HepG2 (cell line): Measurements from ENCODE around the gene PEX3. TPM values are rescaled to one million over a fixed set of nuclear protein-coding genes. Genes with fewer than 3 reads are reported as not detected.

Experiments used
- ARNT2 ChIP-seq: sonication (generic); formaldehyde crosslinking; IDR thresholded peaks from 2 replicates; pipeline ENCODE4 v1.8.0; 2022; ENCODE audit warnings: mild to moderate bottlenecking, low read depth, missing genetic modification reagents, moderate library complexity
- ATF7-NPFF ChIP-seq: sonication (generic); formaldehyde crosslinking; IDR thresholded peaks from 2 replicates; pipeline ENCODE4 v1.8.1; 2023; ENCODE audit warnings: mild to moderate bottlenecking, low read depth, missing genetic modification reagents, moderate library complexity
- FOXA1 ChIP-seq, 2 experiments: fragments of 450-650 bp in 1 of 2; sonication (generic) in 1 of 2; formaldehyde crosslinking in 1 of 2; IDR thresholded peaks; 2 replicates each; pipeline versions ENCODE4 v1.4.0 to v1.6.1; 2016 to 2020; ENCODE audit warnings: missing genetic modification reagents in 1 of 2
- FOXM1 ChIP-seq: sonication (generic); formaldehyde crosslinking; IDR thresholded peaks from 2 replicates; pipeline ENCODE4 v1.5.0; 2020; ENCODE audit warnings: missing genetic modification reagents
- IRF2 ChIP-seq: IDR thresholded peaks from 2 replicates; pipeline ENCODE4 v1.6.1; 2018; ENCODE audit warnings: missing genetic modification reagents, missing compliant biosample characterization
- MAFG ChIP-seq: sonication (generic); formaldehyde crosslinking; IDR thresholded peaks from 2 replicates; pipeline ENCODE4 v1.5.1; 2020; ENCODE audit warnings: mild to moderate bottlenecking, missing genetic modification reagents
- NFE2L2 ChIP-seq: fragments of 150-350 bp; IDR thresholded peaks from 2 replicates; pipeline ENCODE4 v1.6.1; 2014; ENCODE audit warnings: low read length
- POLR2G ChIP-seq: fragments of 200-400 bp; formaldehyde crosslinking; IDR thresholded peaks from 2 replicates; pipeline ENCODE4 v1.6.1; 2018; ENCODE audit warnings: mild to moderate bottlenecking, low read depth, low read length, moderate library complexity
- RXRA ChIP-seq: sonication (generic); formaldehyde crosslinking; IDR thresholded peaks from 2 replicates; pipeline ENCODE4 v1.5.1; 2020; ENCODE audit warnings: missing genetic modification reagents
- SMYD3 ChIP-seq: sonication (generic); formaldehyde crosslinking; IDR thresholded peaks from 2 replicates; pipeline ENCODE4 v1.8.1; 2023; ENCODE audit warnings: mild to moderate bottlenecking, missing genetic modification reagents
- TMF1 ChIP-seq: sonication (generic); formaldehyde crosslinking; IDR thresholded peaks from 2 replicates; pipeline ENCODE4 v1.8.1; 2022; ENCODE audit warnings: low read depth, missing genetic modification reagents
- ZBTB7A ChIP-seq: sonication (generic); formaldehyde crosslinking; IDR thresholded peaks from 2 replicates; pipeline ENCODE4 v1.8.0; 2022; ENCODE audit warnings: mild to moderate bottlenecking, missing genetic modification reagents
- ZEB1 ChIP-seq: IDR thresholded peaks from 2 replicates; pipeline ENCODE4 v1.6.1; 2012; ENCODE audit warnings: mild to moderate bottlenecking, low read depth, inconsistent platforms; ENCODE audit not compliant: insufficient replicate concordance
- ZNF33B ChIP-seq: sonication (generic); formaldehyde crosslinking; IDR thresholded peaks from 2 replicates; pipeline ENCODE4 v1.5.1; 2020; ENCODE audit warnings: mild to moderate bottlenecking, missing genetic modification reagents
- ZNF430 ChIP-seq: sonication (generic); formaldehyde crosslinking; IDR thresholded peaks from 2 replicates; pipeline ENCODE4 v1.9.0; 2021; ENCODE audit warnings: mild to moderate bottlenecking, missing genetic modification reagents
- ZNF513 ChIP-seq: sonication (generic); formaldehyde crosslinking; conservative IDR thresholded peaks from 2 replicates; pipeline ENCODE4 v1.5.0; 2020; ENCODE audit warnings: missing genetic modification reagents
- ZNF562 ChIP-seq: sonication (generic); formaldehyde crosslinking; IDR thresholded peaks from 2 replicates; pipeline ENCODE4 v1.8.0; 2022; ENCODE audit warnings: missing genetic modification reagents, borderline replicate concordance
- ZNF605 ChIP-seq: sonication (generic); formaldehyde crosslinking; IDR thresholded peaks from 2 replicates; pipeline ENCODE4 v1.8.0; 2022; ENCODE audit warnings: mild to moderate bottlenecking, missing genetic modification reagents
- ZNF772 ChIP-seq: sonication (generic); formaldehyde crosslinking; IDR thresholded peaks from 2 replicates; pipeline ENCODE4 v1.5.0; 2020; ENCODE audit warnings: mild to moderate bottlenecking, missing genetic modification reagents
- polyA plus RNA-seq, 8 experiments: library from polyadenylated mRNA; depleted of rRNA in 3 of 8; stranded (reverse) in 7 of 8; unstranded in 1 of 8; fragments of >200 nt; fragmentation: Illumina TruSeq in 4 of 8; extraction: Trizol in 4 of 8; gene quantifications; 2 replicates each; pipeline versions ENCODE4 v1.2.1 to v1.2.3, GENCODE V29; 2011 to 2016; ENCODE audit warnings: low read depth in 4 of 8, missing spikeins in 1 of 8, mixed read lengths in 1 of 8; ENCODE audit not compliant: insufficient read depth in 1 of 8
- total RNA-seq, 5 experiments: library from RNA; depleted of rRNA; stranded (reverse); fragments of >200 nt; fragmentation: Illumina TruSeq; extraction: Trizol; gene quantifications; 2 replicates each; pipeline ENCODE4 v1.2.3, GENCODE V29; 2016; ENCODE audit warnings: low read depth in 1 of 5
- TF ChIP-seq, protein P1 (sequence below): sonication (generic); formaldehyde crosslinking; IDR thresholded peaks from 2 replicates; pipeline ENCODE4 v1.9.0; 2021; ENCODE audit warnings: mild to moderate bottlenecking, missing genetic modification reagents
- TF ChIP-seq, protein P2 (sequence below): sonication (generic); formaldehyde crosslinking; IDR thresholded peaks from 2 replicates; pipeline ENCODE4 v1.4.0; 2020; ENCODE audit warnings: missing genetic modification reagents

The PEX3 gene
- total and polyA plus RNA-seq, 2 of the 13 experiments (the other 11 are each of a cell fraction or from before 2014, with no cell fraction given), result 30.9 to 40.8 TPM

DNA sequence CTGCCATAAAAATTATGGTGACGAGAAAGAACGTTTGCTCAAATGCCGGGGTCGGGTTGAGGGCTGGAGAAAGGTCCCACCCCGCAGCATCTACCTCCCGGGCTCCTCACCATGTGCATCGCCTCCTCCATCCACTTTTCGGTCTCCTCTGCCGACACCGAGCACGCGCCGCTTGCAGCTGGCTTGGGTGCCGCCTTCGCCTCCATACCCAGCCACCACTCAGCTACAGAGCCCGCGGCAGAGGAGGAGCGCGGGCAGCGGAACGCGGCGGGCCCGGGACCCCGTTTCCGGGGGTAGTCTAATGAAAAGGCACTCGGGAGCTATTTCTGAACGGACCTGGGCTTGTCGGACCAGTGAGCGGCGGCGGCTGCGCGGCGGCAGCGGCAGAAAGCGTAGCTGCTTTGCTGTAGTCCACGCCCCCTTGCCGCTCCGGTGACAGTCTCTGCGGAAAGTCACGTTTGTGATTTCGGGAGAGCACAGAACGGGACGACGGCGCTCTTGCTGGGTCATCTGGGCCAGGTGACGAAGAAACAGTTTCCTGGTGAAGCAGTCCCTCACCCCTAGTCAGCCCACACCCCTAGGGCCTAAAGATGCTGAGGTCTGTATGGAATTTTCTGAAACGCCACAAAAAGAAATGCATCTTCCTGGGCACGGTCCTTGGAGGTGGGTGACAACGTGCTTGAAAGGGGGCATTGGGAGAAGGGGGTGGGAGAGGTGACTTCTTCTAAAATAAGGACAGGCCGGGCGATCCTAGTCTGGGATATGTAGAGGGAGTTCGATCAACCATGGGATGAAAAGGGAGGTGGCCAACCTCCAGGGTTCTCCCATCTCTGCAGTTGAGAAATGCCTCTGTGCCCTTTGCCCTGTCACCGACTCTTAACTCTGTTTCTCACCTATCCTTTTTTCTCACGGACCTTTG is at the start of gene PEX3, which contains the start of gene ADAT2 (continued):
- TF ChIP-seq, protein P1, sequence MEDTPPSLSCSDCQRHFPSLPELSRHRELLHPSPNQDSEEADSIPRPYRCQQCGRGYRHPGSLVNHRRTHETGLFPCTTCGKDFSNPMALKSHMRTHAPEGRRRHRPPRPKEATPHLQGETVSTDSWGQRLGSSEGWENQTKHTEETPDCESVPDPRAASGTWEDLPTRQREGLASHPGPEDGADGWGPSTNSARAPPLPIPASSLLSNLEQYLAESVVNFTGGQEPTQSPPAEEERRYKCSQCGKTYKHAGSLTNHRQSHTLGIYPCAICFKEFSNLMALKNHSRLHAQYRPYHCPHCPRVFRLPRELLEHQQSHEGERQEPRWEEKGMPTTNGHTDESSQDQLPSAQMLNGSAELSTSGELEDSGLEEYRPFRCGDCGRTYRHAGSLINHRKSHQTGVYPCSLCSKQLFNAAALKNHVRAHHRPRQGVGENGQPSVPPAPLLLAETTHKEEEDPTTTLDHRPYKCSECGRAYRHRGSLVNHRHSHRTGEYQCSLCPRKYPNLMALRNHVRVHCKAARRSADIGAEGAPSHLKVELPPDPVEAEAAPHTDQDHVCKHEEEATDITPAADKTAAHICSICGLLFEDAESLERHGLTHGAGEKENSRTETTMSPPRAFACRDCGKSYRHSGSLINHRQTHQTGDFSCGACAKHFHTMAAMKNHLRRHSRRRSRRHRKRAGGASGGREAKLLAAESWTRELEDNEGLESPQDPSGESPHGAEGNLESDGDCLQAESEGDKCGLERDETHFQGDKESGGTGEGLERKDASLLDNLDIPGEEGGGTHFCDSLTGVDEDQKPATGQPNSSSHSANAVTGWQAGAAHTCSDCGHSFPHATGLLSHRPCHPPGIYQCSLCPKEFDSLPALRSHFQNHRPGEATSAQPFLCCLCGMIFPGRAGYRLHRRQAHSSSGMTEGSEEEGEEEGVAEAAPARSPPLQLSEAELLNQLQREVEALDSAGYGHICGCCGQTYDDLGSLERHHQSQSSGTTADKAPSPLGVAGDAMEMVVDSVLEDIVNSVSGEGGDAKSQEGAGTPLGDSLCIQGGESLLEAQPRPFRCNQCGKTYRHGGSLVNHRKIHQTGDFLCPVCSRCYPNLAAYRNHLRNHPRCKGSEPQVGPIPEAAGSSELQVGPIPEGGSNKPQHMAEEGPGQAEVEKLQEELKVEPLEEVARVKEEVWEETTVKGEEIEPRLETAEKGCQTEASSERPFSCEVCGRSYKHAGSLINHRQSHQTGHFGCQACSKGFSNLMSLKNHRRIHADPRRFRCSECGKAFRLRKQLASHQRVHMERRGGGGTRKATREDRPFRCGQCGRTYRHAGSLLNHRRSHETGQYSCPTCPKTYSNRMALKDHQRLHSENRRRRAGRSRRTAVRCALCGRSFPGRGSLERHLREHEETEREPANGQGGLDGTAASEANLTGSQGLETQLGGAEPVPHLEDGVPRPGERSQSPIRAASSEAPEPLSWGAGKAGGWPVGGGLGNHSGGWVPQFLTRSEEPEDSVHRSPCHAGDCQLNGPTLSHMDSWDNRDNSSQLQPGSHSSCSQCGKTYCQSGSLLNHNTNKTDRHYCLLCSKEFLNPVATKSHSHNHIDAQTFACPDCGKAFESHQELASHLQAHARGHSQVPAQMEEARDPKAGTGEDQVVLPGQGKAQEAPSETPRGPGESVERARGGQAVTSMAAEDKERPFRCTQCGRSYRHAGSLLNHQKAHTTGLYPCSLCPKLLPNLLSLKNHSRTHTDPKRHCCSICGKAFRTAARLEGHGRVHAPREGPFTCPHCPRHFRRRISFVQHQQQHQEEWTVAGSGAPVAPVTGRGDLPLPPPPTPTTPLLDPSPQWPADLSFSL (CRISPR knock-in tag), result peak; percentile 58
- no peak for TF ChIP-seq MAFG (CRISPR knock-in tag)
- TF ChIP-seq ZNF430 (CRISPR knock-in tag), result peak; percentile 99
- TF ChIP-seq ZBTB7A (CRISPR knock-in tag), result no peak
- TF ChIP-seq POLR2G, result peak; percentile 91
- TF ChIP-seq ATF7-NPFF (CRISPR knock-in tag), result peak; percentile 99
- TF ChIP-seq ARNT2 (CRISPR knock-in tag), result peak; percentile 99
- TF ChIP-seq, protein P2, sequence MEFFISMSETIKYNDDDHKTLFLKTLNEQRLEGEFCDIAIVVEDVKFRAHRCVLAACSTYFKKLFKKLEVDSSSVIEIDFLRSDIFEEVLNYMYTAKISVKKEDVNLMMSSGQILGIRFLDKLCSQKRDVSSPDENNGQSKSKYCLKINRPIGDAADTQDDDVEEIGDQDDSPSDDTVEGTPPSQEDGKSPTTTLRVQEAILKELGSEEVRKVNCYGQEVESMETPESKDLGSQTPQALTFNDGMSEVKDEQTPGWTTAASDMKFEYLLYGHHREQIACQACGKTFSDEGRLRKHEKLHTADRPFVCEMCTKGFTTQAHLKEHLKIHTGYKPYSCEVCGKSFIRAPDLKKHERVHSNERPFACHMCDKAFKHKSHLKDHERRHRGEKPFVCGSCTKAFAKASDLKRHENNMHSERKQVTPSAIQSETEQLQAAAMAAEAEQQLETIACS, result peak; percentile 62
- TF ChIP-seq ZNF605 (CRISPR knock-in tag), result peak; percentile 100
- TF ChIP-seq ZNF772 (CRISPR knock-in tag), result peak; percentile 92
- no peak; the same call in 1 of the 2 replicates for TF ChIP-seq ZNF33B (CRISPR knock-in tag)
- peak; percentile 98 for TF ChIP-seq SMYD3 (CRISPR knock-in tag)
- peak; percentile 100 for TF ChIP-seq IRF2 (CRISPR knock-in tag)
- no peak for TF ChIP-seq FOXA1 (IDR thresholded peaks at IDR 0.05)
- peak; percentile 74 for TF ChIP-seq FOXA1 (CRISPR knock-in tag; IDR thresholded peaks at IDR 0.05)
- peak; percentile 56; the same call in 1 of the 2 replicates for TF ChIP-seq ZNF513 (CRISPR knock-in tag)
- TF ChIP-seq FOXM1 (CRISPR knock-in tag), result no peak
- peak; percentile 73; the same call in 1 of the 2 replicates for TF ChIP-seq ZNF562
- TF ChIP-seq RXRA (CRISPR knock-in tag), result peak; percentile 96
- 0 out of 2 replicates have a peak, but pooled peaks have one; percentile 59 for TF ChIP-seq TMF1
- no peak for TF ChIP-seq ZEB1
- no peak for TF ChIP-seq NFE2L2
